GM19043 (cell line): ENCODE results near the gene REC8.

Source experiments
- ATAC-seq: cut with Tn5 transposase; IDR thresholded peaks from one replicate; pipeline ENCODE4 v1.9.1; 2021; ENCODE audit warnings: low read depth; ENCODE audit not compliant: unreplicated experiment

Gene REC8, protein sequence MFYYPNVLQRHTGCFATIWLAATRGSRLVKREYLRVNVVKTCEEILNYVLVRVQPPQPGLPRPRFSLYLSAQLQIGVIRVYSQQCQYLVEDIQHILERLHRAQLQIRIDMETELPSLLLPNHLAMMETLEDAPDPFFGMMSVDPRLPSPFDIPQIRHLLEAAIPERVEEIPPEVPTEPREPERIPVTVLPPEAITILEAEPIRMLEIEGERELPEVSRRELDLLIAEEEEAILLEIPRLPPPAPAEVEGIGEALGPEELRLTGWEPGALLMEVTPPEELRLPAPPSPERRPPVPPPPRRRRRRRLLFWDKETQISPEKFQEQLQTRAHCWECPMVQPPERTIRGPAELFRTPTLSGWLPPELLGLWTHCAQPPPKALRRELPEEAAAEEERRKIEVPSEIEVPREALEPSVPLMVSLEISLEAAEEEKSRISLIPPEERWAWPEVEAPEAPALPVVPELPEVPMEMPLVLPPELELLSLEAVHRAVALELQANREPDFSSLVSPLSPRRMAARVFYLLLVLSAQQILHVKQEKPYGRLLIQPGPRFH

DNA sequence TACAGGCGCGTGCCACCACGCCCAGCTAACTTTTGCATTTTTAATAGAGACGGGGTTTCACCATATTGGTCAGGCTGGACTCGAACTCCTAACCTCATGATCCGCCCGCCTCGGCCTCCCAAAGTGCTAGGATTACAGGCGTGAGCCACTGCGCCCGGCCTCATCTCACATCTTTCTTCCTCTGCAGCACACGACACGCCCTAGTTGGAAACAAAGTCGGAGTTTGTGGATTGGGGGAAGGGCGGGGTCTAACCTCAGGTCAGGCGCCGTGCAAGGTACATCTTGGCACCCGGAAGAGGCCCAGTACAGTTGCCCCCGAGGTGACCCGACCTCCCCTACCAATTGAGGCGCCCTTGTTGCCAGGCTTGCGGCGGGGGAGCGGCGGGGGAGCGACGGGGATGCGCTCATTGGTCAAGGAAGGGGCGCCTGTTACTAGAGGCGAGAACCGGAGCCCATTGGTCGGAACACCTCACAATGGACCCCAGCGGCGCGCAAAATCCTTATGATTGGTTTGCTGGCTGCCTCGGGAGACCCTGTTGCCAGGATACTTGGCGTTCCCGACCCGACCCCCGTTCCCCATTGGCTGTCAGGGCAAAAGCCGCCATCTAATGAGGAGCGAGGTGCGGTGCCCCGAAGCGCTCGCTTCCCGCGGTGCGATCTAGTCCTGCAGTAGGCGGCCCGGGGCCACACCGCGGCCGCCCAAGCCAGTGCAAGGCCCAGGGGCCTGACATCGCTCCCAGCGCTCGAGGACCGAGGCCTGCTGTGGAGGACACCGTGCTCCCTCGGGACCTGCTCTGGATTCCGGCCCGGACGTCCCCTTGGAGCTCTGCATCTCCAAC lies at the start of gene REC8:
TSS of gene REC8 (plus strand) at position 659 of the 839 bp plus-strand sequence. CDS start 473 bp downstream, outside the sequence.
- peak; percentile 83 for ATAC-seq

DNA sequence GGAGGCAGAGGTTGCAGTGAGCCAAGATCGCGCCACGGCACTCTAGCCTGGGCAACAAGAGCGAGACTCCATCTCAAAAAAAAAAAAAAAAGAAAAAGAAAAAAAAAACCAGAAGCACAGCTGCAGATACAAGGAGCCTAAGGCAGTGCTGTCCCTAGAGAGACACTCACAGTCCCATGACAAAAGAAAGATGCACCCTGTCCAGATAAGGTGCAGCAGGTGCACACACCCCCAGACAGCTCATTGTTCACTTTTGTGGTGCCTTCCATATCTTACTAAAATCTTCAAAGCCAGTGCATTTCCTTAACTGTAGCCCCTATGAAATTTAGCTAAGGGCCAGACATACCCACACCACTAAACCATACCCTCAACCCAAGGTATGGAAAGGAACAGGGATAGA lies 49.5 kb upstream of the REC8 start:
- no peak for ATAC-seq

DNA sequence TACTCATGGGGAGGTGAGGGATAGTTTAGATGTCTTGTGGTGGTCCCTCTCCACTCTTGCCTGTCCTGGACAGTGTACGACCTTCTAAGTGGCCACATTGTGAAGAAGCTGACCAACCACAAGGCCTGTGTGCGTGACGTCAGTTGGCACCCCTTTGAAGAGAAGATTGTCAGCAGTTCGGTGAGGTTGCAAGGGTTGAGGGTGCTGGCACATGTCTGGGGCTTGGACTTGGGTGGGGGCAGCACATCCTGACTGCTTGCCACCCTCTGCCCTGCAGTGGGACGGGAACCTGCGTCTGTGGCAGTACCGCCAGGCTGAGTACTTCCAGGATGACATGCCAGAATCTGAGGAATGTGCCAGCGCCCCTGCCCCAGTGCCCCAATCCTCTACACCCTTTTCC lies 49.0 kb upstream of the REC8 start:
- no peak for ATAC-seq

DNA sequence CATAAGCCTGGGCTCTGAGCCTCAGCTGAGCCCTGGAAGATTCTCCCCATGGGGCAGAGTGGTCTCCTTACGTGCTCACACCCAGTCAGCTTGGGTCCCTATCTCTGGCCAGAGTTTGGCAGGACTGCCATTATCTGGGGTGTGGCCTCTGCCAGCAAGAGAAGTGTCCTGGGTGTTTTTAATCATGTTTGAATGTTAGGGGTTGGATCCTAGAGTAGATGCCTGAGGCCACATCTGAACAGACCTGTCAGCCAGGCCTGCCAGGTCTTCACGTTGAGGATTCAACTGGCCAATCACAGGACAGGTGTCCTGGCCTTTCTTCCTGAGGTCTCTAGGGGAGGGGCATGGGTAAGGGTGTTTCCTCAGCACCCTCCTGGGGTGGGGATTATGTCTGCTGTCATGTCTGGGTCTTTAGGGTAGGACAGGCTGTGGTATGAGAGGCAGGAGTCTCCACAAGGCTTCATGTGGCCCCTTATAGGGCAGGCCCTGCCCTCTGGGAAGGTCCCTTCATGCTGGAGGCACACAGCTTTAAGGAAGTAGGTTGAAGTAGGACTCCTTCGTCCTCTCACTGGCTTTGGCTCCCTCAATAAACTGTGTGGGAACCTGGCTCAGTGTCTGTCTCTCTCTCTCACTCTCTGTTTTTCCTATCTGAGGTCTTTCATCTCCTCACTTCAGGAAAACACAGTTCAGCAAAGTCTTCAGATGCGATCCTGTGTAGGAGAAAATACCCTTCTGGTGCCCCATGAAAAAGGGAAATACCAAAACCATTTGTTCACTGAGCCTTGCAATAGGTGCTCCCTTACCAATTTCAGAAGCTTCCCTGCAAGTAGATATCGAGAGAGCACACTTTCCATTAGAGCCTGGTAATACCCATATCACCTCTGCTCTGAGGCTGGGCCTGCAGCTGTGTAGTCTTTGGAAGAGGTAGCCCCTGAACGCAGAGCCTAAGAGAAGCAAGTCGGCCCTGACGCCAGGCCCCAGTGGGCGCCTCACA lies 48.2 kb upstream of the REC8 start:
- no peak for ATAC-seq

DNA sequence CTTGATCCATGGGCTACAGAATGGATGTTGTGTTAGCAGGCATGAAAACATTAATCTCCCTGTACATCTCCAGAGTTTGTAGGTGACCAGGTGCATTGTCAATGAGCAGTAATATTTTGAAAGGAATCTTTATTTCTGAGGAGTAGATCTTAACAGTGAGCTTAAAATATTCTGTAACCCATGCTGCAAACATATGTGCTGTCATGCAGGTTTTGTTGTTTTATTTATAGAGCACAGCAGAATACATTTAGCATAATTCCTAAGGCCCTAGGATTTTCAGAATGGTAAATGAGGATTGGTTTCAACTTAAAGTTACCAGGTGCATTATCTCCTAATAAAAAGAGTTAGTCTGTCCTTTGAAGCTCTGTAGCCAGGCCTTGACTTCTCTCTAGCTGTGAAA lies 44.9 kb upstream of the REC8 start:
- no peak for ATAC-seq

DNA sequence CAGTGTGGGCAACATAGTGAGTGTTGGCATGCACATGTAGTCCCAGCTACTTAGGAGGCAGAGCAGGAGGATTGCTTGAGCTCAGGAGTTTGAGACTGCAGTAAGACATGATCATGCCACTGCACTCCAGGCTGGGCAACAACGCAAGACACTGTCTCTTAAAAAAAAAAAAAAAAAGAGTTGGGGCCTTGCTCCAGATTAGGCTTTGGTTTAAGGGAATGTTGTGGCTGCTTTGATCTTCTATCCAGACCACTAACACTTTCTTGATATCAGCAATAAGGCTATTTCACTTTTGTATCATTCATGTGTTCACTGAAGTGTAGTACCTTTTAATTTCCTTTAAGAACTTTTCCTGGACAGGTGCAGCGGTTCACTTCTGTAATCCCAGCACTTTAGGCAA lies 44.2 kb upstream of the REC8 start:
- ATAC-seq: no peak

DNA sequence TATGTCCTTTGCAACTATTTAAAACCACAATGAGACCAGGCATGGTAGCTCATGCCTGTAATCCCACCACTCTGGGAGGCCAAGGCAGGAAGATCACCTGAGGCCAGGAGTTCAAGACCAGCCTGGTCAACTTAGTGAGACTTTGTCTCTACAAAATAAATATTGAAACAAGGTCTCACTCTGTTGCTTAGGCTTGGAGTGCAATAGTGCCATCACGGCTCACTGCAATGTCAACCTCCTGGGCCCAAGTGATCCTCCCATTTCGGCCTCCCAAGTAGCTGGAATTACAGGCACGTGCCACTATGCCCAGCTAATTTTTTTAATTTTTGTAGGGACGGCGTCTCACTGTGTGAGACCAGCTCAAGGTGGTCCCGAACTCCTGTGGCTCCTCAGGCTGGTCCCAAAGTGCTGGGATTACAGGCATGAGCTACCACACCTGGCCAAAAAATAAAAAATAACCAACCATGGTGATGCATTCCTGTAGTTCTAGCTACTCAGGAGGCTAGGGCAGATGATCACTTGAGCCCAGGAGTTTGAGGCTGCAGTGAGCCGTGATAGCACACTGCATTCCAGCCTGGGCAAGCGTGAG lies 42.4 kb upstream of the REC8 start:
- no peak for ATAC-seq

DNA sequence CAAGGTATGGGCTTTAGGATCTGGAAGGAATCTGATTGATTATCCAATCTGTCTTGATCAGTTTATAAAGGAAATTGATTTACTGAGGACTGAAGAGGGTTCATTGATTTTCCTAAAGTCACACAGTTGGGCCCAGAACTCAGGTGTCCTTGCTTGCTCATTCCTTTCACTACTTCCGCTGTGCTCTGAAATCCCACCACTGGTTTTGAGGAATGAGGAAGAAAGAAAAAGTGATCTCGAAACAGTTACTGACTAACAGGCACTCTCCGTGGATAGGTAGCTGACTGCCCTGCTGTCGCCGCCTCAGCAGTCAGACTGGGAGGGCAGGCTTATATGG lies 41.5 kb upstream of the REC8 start, which contains the start of gene FITM1:
TSS of gene FITM1 (plus strand) at position 280 of the 337 bp plus-strand sequence. CDS start 905 bp downstream, outside the sequence.
- ATAC-seq: no peak

DNA sequence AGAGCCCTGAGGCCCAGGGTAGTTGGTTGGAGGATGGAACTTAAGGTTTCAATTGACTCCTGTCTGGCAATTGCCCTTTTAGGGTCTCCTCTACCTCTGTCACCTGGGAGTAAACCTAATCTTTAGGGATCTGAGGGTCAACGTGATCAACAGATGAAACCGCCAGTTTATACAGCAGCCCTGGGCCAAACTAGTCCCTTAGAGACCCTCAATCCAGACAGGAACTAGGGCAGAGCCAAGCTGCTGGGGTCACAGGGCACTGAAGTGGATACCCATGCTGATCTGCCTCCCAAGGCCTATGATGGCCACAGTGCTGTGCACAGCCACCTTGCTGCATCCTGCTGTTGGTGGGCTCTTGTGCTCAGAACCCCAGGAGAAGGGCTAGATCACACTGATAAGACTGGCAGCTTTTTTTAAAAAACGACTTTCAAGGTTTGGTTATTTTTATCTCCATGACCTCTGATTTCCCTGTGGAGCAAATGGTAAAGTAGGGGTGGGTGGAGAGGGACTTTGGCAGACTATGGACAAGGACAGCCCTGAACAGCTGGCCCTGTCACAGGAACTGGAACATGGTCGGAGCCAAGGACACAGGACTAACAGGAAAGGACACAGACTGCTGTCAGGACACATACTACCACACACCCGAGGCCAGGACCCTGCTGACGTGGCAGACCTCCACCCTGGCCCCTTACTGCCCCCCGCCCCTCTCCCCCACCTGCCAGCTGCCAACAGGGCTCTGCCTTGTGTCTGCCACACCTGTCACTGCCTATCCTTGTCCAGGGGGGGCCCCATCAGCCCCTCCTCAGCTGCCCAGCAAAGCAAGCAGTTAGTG lies 40.9 kb upstream of the REC8 start:
- no peak for ATAC-seq

DNA sequence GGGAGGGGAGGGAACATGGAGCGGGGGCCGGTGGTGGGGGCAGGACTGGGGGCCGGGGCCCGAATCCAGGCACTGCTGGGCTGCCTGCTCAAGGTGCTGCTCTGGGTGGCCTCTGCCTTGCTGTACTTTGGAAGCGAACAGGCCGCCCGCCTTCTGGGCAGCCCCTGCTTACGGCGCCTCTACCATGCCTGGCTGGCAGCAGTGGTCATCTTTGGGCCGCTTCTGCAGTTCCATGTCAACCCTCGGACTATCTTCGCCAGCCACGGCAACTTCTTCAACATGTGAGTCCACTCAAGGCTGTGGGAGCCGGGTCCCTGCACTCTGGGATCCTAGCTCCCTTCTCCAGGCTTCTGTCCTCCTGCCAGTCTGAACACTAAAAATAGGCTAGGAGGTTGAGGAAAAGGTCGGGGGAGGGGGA lies 40.3 kb upstream of the REC8 start:
- no peak for ATAC-seq

DNA sequence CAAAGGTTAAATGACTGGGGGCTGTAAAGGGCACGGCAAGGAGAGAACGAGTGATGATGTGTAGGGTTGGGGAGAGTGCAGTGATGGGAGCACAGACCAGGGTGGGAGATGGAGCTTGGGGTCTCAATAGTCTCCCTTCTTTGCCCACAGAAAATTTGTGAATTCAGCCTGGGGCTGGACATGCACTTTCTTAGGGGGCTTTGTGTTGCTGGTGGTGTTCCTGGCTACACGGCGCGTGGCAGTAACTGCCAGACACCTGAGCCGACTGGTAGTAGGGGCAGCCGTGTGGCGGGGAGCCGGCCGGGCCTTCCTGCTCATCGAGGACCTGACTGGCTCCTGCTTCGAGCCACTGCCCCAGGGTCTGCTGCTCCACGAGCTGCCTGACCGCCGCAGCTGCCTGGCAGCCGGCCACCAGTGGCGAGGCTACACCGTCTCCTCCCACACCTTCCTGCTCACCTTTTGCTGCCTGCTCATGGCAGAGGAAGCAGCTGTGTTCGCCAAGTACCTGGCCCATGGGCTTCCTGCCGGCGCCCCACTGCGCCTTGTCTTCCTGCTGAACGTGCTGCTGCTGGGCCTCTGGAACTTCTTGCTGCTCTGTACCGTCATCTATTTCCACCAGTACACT lies 39.7 kb upstream of the REC8 start:
- no peak for ATAC-seq

DNA sequence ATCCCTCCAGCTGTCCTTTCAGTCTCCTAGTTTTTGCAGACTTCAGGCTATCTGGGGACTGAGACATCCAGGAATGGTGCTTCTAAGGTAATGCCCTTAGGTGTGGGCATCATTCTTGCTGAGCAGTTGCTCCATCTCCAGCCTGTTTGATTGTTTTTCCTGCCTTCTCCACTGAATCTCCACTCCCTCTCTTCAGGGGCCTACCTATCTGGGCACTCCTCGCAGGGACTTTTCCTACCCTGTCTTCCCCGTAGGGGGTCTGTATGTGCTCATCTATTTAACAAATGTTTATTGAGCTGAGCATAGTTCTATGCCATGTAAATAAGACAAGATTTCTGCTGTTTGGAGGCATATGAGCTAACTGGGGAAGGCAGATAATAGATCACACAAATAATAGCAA lies 38.9 kb upstream of the REC8 start:
- no peak for ATAC-seq

DNA sequence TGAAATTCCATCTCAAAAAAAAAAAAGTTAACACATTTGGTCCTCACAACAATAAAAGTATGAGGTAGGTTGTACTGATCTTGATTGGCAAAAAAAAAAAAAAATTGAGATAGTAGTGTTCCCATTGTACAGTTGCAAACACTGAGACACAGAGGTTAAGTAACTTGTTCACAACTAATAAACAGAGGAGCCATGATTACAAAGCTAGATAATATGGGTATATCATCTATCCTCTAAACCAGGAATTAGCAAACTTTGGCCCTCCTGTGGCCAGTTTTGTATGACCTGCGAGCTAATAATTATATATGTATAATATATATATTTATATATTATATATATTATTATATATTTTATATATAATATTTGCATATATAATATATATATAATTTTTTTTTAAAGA lies 38.1 kb upstream of the REC8 start:
- ATAC-seq: no peak

DNA sequence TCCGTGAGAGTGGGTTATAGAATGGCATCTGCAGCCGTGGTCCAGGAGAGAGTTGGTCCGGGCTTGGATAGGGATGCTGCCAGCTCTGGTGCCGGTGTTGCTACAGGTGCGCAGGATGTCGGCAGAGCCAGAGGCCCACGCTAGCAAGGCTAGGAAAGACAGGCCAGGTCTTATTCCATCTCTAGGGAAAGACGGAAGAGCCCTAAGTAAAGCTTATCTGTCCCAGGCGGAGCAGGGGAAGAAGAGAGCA lies 36.4 kb upstream of the REC8 start:
- ATAC-seq: no peak

DNA sequence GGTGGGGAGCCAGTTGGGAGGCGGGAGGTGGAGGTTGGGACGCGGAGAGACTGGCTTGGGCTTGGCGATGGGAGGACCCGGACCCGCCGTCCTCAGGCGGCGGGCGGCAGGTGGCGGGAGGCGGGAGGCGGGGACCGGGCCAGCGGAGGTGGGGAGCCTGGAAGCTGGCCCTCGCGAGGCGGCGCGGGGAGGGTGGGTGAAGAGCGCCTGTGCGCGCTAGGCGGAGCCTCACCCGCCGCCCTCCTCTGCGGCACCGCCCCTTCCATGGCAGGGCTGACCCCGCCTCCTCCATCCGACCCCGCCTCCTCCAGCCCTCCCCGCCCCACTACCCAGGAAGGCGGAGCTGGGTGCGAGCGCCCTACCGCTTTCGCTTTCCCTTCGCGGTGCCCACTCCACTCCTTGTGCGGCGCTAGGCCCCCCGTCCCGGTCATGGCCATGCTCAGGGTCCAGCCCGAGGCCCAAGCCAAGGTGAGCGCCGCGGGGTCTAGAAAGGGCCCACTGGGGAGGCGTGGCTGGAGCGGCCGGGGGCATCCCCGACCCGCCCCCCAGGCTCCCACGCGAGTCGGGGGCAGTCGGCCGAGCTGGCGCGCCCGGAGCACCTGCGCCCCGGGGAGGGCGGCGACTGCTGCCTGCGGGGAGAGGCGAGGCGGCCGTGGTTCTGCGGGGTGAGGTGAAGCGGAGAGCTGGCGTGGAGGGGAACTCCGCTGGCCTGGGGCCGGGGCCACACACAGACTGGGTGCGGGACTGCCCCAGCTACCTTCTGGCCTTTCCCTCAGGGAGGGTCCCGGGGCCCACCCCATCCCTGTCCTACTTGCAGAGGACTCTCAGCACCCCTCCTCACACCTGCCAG lies 35.8 kb upstream of the REC8 start, which contains the start of gene PSME1:
TSS of gene PSME1 (plus strand) at position 361 of the 850 bp plus-strand sequence. CDS start at position 430, 69 bp downstream.
- peak; percentile 93 for ATAC-seq

DNA sequence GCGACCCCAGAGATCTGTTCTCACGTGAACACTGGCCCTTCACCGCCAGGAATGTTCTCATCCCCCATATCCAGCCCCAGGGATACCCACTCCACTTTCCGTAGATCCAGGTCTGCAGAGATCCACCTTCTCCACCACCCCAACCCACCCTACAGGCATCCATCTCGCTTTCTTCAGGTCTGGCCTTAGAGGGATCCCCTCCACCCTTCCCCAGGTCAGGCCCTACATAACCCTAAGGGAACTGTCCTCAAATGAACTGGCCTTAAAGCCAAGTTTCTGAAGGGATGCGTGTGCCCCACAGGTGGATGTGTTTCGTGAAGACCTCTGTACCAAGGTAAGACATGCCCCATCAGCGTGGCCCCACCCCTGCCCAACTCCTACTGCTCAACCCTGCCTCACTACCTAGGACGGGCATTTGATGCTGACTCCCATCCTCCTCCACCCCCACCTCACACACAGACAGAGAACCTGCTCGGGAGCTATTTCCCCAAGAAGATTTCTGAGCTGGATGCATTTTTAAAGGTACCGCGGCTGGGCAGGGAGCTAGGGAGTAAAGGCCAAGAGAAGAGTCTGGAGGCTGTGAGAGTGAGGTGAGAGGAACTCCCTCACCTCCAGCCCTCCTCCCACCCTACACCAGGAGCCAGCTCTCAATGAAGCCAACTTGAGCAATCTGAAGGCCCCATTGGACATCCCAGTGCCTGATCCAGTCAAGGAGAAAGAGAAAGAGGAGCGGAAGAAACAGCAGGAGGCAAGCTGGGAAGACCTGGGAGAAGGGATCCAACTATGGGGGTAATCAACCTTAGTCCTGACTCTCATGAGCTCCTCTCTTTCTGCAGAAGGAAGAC lies 35.0 kb upstream of the REC8 start:
- ATAC-seq: no peak
